Measurements from ENCODE around the gene SOAT2. TPM values are rescaled to one million over a fixed set of nuclear protein-coding genes. Genes with fewer than 3 reads are reported as not detected.
A peak's percentile ranks its signal among the peaks of the same experiment; 100 is the strongest.

The SOAT2 gene
- total and polyA plus RNA-seq, 11 donors: 0.20 to 0.27 TPM; not detected in 9

DNA sequence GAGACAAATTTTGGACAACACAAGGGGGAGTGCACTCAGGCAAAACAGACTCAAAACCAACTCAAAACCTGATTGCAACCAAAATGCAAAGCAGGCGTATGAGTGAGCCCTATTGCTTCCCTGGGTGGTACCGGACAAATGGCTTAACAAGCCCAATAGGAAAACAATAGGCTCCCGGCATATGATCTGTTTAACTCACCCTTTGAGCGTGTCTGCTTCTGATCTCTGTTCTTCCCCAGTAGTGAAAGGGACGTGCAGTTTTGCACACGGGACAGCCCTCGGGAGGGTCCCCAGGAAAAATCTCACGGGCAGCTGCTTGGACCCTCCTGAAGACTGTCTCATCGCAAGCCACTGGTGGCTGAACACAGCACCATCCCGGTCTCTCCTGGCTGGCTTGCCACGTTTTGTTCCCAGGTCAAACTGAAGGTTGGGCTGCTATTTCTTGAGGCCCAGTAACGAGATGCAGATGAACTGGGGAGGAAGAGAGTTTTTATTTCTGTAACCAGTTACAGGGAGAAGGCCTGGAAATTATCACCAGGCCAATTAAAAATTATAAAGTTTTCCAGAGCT is 9.9 kb downstream of the SOAT2 start:
- no peak overlapping the region for H3K27ac ChIP-seq
- no peak overlapping the region for H3K4me3 ChIP-seq
- H3K9me3 ChIP-seq: no peaks in the 10 kb centered on the region
- intact Hi-C loops (cut with DNase I): no loop called here
- H3K4me1 ChIP-seq: peaks cover 0 to 15% (median 7%) of the 10 kb centered on the region in 12 donors
- ATAC-seq: no peak
- no peaks in the 10 kb centered on the region for H3K27me3 ChIP-seq
- WGBS, 4 donors: 78 to 82% (median 80%) methylated on average over 12 of the region's 12 CpGs
- no peak for DNase-seq
- no peak for TF ChIP-seq CTCF (IDR thresholded peaks at IDR 0.05)
- no peak for TF ChIP-seq POLR2A (IDR thresholded peaks at IDR 0.05)
- no peaks in the 10 kb centered on the region for H3K36me3 ChIP-seq

DNA sequence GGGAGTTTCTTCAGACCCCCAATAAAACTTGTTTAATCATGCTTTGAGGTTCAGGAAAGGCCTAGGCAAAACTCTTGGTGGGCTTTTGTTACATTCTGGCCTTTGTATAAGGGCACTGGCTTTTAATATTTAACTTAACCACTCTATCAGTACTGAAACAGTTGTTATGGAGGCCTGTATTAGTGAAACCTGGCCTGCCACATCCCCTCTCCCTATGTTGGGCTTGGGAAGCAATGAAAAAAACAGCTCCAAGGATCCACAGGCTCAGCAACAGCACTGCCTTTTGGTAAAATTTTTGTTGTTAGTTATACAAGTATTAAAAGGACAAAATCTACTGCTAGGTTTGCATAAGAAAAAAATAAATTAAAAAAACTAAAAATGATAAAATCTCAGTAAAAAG is 10.7 kb downstream of the SOAT2 start:
- ATAC-seq: no peak
- peak overlapping the region in 3 of 12 donors; percentile 5 to 74 (median 13) for H3K27ac ChIP-seq
- H3K9me3 ChIP-seq: no peaks in the 10 kb centered on the region
- H3K4me3 ChIP-seq: no peak overlapping the region
- no peak for DNase-seq
- no peaks in the 10 kb centered on the region for H3K27me3 ChIP-seq
- intact Hi-C loops (cut with DNase I): no loop called here
- TF ChIP-seq CTCF (IDR thresholded peaks at IDR 0.05) (no peak), POLR2A (IDR thresholded peaks at IDR 0.05) (no peak)
- peaks cover 0 to 14% (median 7%) of the 10 kb centered on the region in 12 donors for H3K4me1 ChIP-seq
- H3K36me3 ChIP-seq: no peaks in the 10 kb centered on the region

DNA sequence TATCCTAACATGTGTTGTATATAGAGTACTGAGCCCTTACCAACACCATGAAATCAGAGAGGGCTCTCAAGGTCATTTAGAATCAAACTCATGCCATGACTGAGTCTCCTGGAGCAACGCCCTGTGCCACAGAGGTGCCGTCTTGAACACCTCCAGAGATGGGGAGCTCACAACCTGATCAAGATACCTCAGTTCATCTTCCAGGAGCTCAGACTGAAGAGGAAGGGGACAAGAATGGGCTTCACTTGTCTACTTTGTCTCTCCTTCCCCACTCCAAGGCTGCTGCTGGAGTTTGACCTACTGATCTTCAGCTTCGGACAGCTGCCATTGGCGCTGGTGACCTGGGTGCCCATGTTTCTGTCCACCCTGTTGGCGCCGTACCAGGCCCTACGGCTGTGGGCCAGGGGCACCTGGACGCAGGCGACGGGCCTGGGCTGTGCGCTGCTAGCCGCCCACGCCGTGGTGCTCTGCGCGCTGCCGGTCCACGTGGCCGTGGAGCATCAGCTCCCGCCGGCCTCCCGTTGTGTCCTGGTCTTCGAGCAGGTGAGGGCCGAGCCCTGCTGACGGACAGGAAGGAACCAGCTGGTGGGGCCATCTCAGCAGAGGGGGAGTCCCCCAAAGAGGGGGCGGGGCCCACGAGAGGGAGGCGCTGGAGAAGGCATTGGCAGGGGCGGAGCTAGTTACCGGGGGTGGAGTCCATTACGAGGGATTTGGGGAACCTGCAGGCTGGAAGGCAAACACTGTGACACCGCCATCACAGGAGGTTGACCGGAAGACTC is 12.0 kb downstream of the SOAT2 start:
- Histone ChIP-seq H3K4me3 (no peak overlapping the region), H3K27ac (peak overlapping the region in 10 of 12 donors; percentile 60 to 97 (median 80)), H3K9me3 (no peaks in the 10 kb centered on the region), H3K27me3 (no peaks in the 10 kb centered on the region), H3K4me1 (peaks cover 0 to 14% (median 7%) of the 10 kb centered on the region in 12 donors), H3K36me3 (no peaks in the 10 kb centered on the region)
- WGBS, 4 donors: 84 to 89% (median 87%) methylated on average over 32 to 33 of the region's 33 CpGs
- TF ChIP-seq CTCF (IDR thresholded peaks at IDR 0.05): no peak
- intact Hi-C loops (cut with DNase I): loop anchor here in 2 of 10 donors (5.0 kb wide), 2 partner anchors 37 to 42 kb away; no protein-coding TSS in a partner anchor
- DNase-seq: no peak
- peak in 1 of 4 donors; percentile 42 for ATAC-seq

DNA sequence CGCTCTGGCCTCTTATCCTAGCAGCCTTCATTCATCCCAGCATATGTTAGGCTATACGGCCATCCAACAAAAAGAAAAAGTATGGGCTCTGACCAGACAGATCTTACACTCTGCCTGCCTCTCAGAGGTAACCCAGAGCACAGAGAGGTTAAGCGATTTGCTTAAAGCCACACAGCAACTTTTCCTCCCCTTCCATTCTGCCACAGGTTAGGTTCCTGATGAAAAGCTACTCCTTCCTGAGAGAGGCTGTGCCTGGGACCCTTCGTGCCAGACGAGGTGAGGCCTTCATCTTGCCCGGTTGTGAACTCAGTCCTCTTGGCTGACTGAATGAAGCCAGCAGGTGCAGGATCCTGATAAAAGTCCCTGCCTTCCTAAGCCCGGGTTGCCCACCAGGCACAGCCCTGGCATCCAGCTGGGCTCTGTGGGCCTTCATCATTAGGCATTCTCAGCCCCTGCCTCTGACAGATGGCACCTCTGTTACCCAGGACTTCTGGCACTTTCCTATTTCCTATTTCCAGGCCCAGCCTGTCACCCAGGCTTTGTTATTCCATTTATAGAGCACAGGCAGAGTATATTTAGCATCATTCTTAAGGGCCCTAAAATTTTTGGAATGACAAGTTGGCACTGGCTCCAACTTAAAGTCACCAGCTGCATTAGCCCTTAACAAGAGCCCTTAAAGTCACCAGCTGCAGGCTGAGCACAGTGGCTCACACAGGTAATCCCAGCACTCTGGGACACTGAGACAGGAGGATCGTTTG is 12.8 kb downstream of the SOAT2 start:
- WGBS, 4 donors: 59 to 74% (median 67%) methylated on average over 7 to 8 of the region's 8 CpGs
- intact Hi-C loops (cut with DNase I): loop anchor here in 2 of 10 donors (5.0 kb wide), 2 partner anchors 36 to 41 kb away; no protein-coding TSS in a partner anchor
- TF ChIP-seq CTCF (IDR thresholded peaks at IDR 0.05): no peak
- TF ChIP-seq POLR2A (IDR thresholded peaks at IDR 0.05): no peak
- DNase-seq (peak in 4 of 5 donors; percentile 39 to 61 (median 46)), ATAC-seq (peak; percentile 85 to 92 (median 90))
- H3K4me3 ChIP-seq: no peak overlapping the region
- no peaks in the 10 kb centered on the region for H3K36me3 ChIP-seq
- H3K27ac ChIP-seq: peak overlapping the region; percentile 45 to 97 (median 78)
- H3K9me3 ChIP-seq: no peaks in the 10 kb centered on the region
- H3K4me1 ChIP-seq: peaks cover 0 to 14% (median 7%) of the 10 kb centered on the region in 12 donors
- no peaks in the 10 kb centered on the region for H3K27me3 ChIP-seq
